GM12872 (cell line): Measurements from ENCODE around the gene NKAIN4.

Source experiments
- CTCF ChIP-seq: IDR thresholded peaks from 3 replicates; pipeline ENCODE4 v1.5.1; 2011; ENCODE audit warnings: low read depth, mild to moderate bottlenecking, low read length, moderate library complexity; ENCODE audit not compliant: insufficient read depth

The NKAIN4 gene

GRCh38 chr20:63254232-63254605 lies at the start of gene NKAIN4:
NKAIN4 (minus strand) TSS chr20:63254463; CDS start chr20:63254450, 13 bp downstream.
- no peak for TF ChIP-seq CTCF

GRCh38 chr20:63303095-63303666 lies 48.9 kb upstream of the NKAIN4 start:
- no peak for TF ChIP-seq CTCF

- no peak for TF ChIP-seq CTCF
These were observed 47.4 kb upstream of the NKAIN4 start for GRCh38 chr20:63301671-63302070.

- no peak for TF ChIP-seq CTCF
These were observed 44.6 kb upstream of the NKAIN4 start for GRCh38 chr20:63298731-63299312.

- TF ChIP-seq CTCF = no peak
These were observed 43.7 kb upstream of the NKAIN4 start for GRCh38 chr20:63297796-63298572.

GRCh38 chr20:63297371-63297781 lies 43.1 kb upstream of the NKAIN4 start:
- TF ChIP-seq CTCF = no peak

GRCh38 chr20:63296531-63297299 lies 42.5 kb upstream of the NKAIN4 start:
- TF ChIP-seq CTCF = no peak
